ENCODE measurements around the gene LAIR1. TPM values are rescaled to one million over a fixed set of nuclear protein-coding genes. Genes with fewer than 3 reads are reported as not detected.
"Not testable (repeated sequence)": the region's sequence is repeated elsewhere in the genome, so short reads cannot be mapped to it uniquely, and the experiment has no call there.

Gene LAIR1
- polyA plus RNA-seq, 1 donor = 13.0 TPM

DNA sequence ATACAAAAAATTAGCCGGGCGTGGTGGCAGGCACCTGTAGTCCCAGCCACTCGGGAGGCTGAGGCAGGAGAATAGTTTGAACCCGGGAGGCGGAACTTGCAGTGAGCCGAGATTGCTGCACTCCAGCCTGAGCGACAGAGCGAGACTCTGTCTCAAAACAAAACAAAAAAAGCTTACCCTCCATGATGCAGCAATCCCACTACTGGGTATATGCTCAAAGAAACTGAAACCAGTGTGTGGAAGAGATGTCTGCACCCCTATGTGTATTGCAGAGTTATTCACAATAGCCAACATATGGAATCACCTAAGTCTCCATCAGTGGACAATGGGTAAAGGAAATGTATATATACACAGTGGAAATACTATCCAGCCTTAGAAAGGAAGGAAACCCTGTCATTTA lies 31.0 kb upstream of the LAIR1 start:
- no peak overlapping the region for H3K27ac ChIP-seq (ENCODE audit: low read length)
- H3K27me3 ChIP-seq (ENCODE audit: control insufficient read depth, insufficient read depth, low read length) = peaks cover 2% of the 10 kb centered on the region
- no peak for DNase-seq
- H3K4me3 ChIP-seq (ENCODE audit: low read length) = no peak overlapping the region
- H3K9me3 ChIP-seq (ENCODE audit: control insufficient read depth, low read depth, low read length) = no peaks in the 10 kb centered on the region
- no CpG with 5 or more reads among the region's 8 CpGs for WGBS (ENCODE audit: insufficient coverage, low lambda C conversion rate)
- no peaks in the 10 kb centered on the region for H3K36me3 ChIP-seq (ENCODE audit: control insufficient read depth, insufficient read depth, low read length)
- H3K4me1 ChIP-seq (ENCODE audit: control insufficient read depth, insufficient read depth, low read length) = no peaks in the 10 kb centered on the region

GRCh38 chr19:54393381-54393780 lies 28.6 kb upstream of the LAIR1 start:
- no CpG with 5 or more reads among the region's 16 CpGs for WGBS (ENCODE audit: insufficient coverage, low lambda C conversion rate)
- no peak for DNase-seq
- peaks cover 7% of the 10 kb centered on the region for H3K27me3 ChIP-seq (ENCODE audit: control insufficient read depth, insufficient read depth, low read length)
- no peak overlapping the region for H3K4me3 ChIP-seq (ENCODE audit: low read length)
- no peak overlapping the region for H3K27ac ChIP-seq (ENCODE audit: low read length)
- no peaks in the 10 kb centered on the region for H3K36me3 ChIP-seq (ENCODE audit: control insufficient read depth, insufficient read depth, low read length)
- no peaks in the 10 kb centered on the region for H3K4me1 ChIP-seq (ENCODE audit: control insufficient read depth, insufficient read depth, low read length)
- no peaks in the 10 kb centered on the region for H3K9me3 ChIP-seq (ENCODE audit: control insufficient read depth, low read depth, low read length)

- Histone ChIP-seq H3K4me3 (ENCODE audit: low read length) (no peak overlapping the region), H3K9me3 (ENCODE audit: control insufficient read depth, low read depth, low read length) (no peaks in the 10 kb centered on the region), H3K27ac (ENCODE audit: low read length) (no peak overlapping the region), H3K4me1 (ENCODE audit: control insufficient read depth, insufficient read depth, low read length) (no peaks in the 10 kb centered on the region), H3K27me3 (ENCODE audit: control insufficient read depth, insufficient read depth, low read length) (peaks cover 14% of the 10 kb centered on the region), H3K36me3 (ENCODE audit: control insufficient read depth, insufficient read depth, low read length) (no peaks in the 10 kb centered on the region)
- DNase-seq = no peak
- WGBS (ENCODE audit: insufficient coverage, low lambda C conversion rate) = no CpG with 5 or more reads among the region's 5 CpGs
These were observed 27.4 kb upstream of the LAIR1 start for GRCh38 chr19:54392105-54392504.

DNA sequence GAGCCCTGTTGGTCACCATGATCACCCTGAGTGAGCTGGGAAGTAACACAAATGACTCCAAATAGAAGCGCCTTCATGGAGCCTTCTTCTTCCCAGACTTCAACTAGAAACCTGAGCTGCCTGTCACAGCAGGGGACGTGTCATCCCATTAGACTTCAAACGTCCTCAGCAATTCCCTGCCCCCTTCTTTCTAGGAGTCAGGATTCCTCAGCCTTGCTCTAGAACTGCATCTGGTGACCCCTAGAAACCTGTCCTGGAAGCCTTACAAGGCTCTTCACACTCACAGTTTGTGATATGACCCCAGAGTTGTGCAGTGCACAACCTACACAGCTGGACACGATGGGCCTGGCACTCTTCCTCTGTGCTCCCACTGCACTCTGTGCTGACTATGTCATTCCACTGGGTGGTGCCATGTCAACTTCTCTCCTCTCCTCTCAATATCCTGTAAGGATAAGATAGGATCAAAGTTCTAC lies 26.9 kb upstream of the LAIR1 start:
- no peaks in the 10 kb centered on the region for H3K4me1 ChIP-seq (ENCODE audit: control insufficient read depth, insufficient read depth, low read length)
- no peak overlapping the region for H3K27ac ChIP-seq (ENCODE audit: low read length)
- DNase-seq = no peak
- no CpG with 5 or more reads among the region's 4 CpGs for WGBS (ENCODE audit: insufficient coverage, low lambda C conversion rate)
- no peaks in the 10 kb centered on the region for H3K36me3 ChIP-seq (ENCODE audit: control insufficient read depth, insufficient read depth, low read length)
- H3K4me3 ChIP-seq (ENCODE audit: low read length) = no peak overlapping the region
- peaks cover 14% of the 10 kb centered on the region for H3K27me3 ChIP-seq (ENCODE audit: control insufficient read depth, insufficient read depth, low read length)
- H3K9me3 ChIP-seq (ENCODE audit: control insufficient read depth, low read depth, low read length) = no peaks in the 10 kb centered on the region

DNA sequence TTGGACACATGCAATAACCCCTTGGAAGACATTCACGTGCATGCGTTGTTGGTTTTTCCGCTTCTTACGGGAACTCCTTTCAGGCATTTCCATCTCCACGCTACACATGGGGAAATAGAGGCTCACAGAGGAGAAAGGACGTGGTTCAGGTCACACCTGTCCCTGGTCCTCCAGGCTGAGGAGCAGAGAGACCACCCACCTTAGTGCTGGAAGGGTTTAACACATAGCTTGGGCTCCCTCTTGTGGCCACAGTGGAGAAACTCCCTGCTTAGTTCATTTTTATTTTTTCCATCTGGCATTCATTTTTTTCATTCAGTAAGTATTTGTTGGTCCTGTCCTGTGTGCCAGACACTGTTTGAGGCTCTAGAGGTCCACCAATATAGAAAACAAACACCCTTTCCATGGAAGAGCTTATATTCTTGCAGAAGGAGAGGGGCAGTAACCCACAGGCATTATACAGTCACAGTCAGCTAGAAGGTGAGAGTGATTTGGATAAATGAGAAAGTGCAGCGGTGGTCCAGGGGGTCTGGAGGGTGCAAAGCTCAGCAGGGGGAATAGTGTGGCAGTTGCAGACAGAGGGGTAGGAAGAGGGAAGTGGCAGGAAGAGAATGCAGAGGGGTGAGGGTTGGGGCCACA lies 26.3 kb upstream of the LAIR1 start:
- no peak overlapping the region for H3K4me3 ChIP-seq (ENCODE audit: low read length)
- H3K4me1 ChIP-seq (ENCODE audit: control insufficient read depth, insufficient read depth, low read length) = no peaks in the 10 kb centered on the region
- no peak overlapping the region for H3K27ac ChIP-seq (ENCODE audit: low read length)
- WGBS (ENCODE audit: insufficient coverage, low lambda C conversion rate) = 45% methylated on average over 5 of the region's 7 CpGs
- H3K9me3 ChIP-seq (ENCODE audit: control insufficient read depth, low read depth, low read length) = no peaks in the 10 kb centered on the region
- DNase-seq = peak; percentile 26 to 33
- no peaks in the 10 kb centered on the region for H3K36me3 ChIP-seq (ENCODE audit: control insufficient read depth, insufficient read depth, low read length)
- H3K27me3 ChIP-seq (ENCODE audit: control insufficient read depth, insufficient read depth, low read length) = peaks cover 14% of the 10 kb centered on the region

DNA sequence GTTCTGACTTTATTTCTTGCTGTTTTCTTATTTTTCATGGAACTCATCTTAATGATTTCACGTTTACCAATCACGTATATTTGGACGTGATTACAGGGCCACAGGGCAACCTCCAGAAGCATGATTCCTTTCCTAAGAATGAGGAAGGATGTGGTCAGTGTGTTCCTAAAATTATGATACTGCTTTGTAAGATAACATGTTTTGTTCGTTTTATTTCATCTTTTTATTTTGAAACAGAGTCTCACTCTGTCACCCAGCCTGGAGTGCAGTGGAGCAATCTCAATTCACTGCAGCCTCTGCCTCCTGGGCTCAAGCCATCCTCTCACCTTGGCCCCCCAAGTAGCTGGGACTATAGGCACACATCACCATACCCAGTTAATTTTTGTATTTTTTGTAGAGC lies 24.8 kb upstream of the LAIR1 start:
- DNase-seq = no peak
- 85% methylated on average over 3 of the region's 4 CpGs for WGBS (ENCODE audit: insufficient coverage, low lambda C conversion rate)
- Histone ChIP-seq H3K27ac (ENCODE audit: low read length) (no peak overlapping the region), H3K4me1 (ENCODE audit: control insufficient read depth, insufficient read depth, low read length) (no peaks in the 10 kb centered on the region), H3K27me3 (ENCODE audit: control insufficient read depth, insufficient read depth, low read length) (peaks cover 14% of the 10 kb centered on the region), H3K9me3 (ENCODE audit: control insufficient read depth, low read depth, low read length) (no peaks in the 10 kb centered on the region), H3K4me3 (ENCODE audit: low read length) (no peak overlapping the region), H3K36me3 (ENCODE audit: control insufficient read depth, insufficient read depth, low read length) (no peaks in the 10 kb centered on the region)

- H3K27me3 ChIP-seq (ENCODE audit: control insufficient read depth, insufficient read depth, low read length) = peaks cover 14% of the 10 kb centered on the region
- no peak for DNase-seq
- no CpG with 5 or more reads among the region's 9 CpGs for WGBS (ENCODE audit: insufficient coverage, low lambda C conversion rate)
- H3K4me1 ChIP-seq (ENCODE audit: control insufficient read depth, insufficient read depth, low read length) = no peaks in the 10 kb centered on the region
- H3K27ac ChIP-seq (ENCODE audit: low read length) = no peak overlapping the region
- H3K36me3 ChIP-seq (ENCODE audit: control insufficient read depth, insufficient read depth, low read length) = no peaks in the 10 kb centered on the region
- no peak overlapping the region for H3K4me3 ChIP-seq (ENCODE audit: low read length)
- H3K9me3 ChIP-seq (ENCODE audit: control insufficient read depth, low read depth, low read length) = no peaks in the 10 kb centered on the region
These were observed 24.0 kb upstream of the LAIR1 start for GRCh38 chr19:54388802-54389139.

GRCh38 chr19:54387991-54388801 lies 23.5 kb upstream of the LAIR1 start:
- WGBS (ENCODE audit: insufficient coverage, low lambda C conversion rate) = no CpG with 5 or more reads among the region's 36 CpGs
- H3K27ac ChIP-seq (ENCODE audit: low read length) = no peak overlapping the region

DNA sequence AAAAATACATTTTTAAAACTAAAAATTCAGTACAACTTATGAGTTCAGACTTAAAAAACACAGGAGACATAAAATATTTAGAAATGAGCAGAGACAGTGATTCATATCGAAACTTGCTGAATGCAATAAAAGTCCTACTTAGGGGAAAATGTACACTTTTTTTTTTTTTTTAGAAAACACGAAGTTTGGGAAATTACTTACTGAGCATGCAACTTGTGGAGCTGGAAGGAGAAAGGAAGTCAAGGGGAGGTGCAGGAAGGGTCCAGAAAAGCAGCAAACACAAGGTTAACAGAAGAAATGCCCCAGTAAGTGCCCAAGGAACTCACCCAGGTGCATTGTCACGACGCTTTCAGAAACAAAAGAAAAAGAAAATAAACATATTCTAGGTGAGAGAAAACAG lies 18.6 kb upstream of the LAIR1 start:
- Histone ChIP-seq H3K27me3 (ENCODE audit: control insufficient read depth, insufficient read depth, low read length) (peaks cover 6% of the 10 kb centered on the region), H3K4me3 (ENCODE audit: low read length) (no peak overlapping the region), H3K36me3 (ENCODE audit: control insufficient read depth, insufficient read depth, low read length) (no peaks in the 10 kb centered on the region), H3K27ac (ENCODE audit: low read length) (no peak overlapping the region), H3K9me3 (ENCODE audit: control insufficient read depth, low read depth, low read length) (no peaks in the 10 kb centered on the region), H3K4me1 (ENCODE audit: control insufficient read depth, insufficient read depth, low read length) (no peaks in the 10 kb centered on the region)
- WGBS (ENCODE audit: insufficient coverage, low lambda C conversion rate) = 83% methylated on average over 1 of the region's 4 CpGs
- no peak for DNase-seq

More at GRCh38 chr19:54387991-54388801, 23.5 kb upstream of the LAIR1 start:
- Histone ChIP-seq H3K9me3 (ENCODE audit: control insufficient read depth, low read depth, low read length) (no peaks in the 10 kb centered on the region), H3K4me1 (ENCODE audit: control insufficient read depth, insufficient read depth, low read length) (no peaks in the 10 kb centered on the region), H3K36me3 (ENCODE audit: control insufficient read depth, insufficient read depth, low read length) (no peaks in the 10 kb centered on the region), H3K4me3 (ENCODE audit: low read length) (no peak overlapping the region), H3K27me3 (ENCODE audit: control insufficient read depth, insufficient read depth, low read length) (peaks cover 14% of the 10 kb centered on the region)
- peak in 1 of 2 donors; percentile 11 for DNase-seq

DNA sequence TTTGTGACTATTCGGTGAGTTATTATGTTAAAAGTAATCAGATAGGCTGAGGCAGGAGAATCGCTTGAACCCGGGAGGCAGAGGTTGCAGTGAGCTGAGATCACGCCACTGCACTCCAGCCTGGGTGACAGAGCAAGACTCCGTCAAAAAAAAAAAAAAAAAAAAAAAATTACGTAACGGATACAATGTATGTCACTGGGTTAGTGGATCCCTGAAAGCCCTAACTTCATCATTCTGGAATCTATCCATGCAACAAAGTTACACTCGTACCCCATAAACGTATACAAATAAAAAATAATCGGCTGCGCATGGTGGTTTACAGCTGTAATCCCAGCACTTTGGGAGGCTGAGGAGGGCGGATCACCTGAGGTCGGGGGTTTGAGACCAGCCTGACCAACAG lies 17.3 kb upstream of the LAIR1 start:
- WGBS (ENCODE audit: insufficient coverage, low lambda C conversion rate) = no CpG with 5 or more reads among the region's 13 CpGs
- H3K9me3 ChIP-seq (ENCODE audit: control insufficient read depth, low read depth, low read length); H3K4me1 ChIP-seq (ENCODE audit: control insufficient read depth, insufficient read depth, low read length); H3K36me3 ChIP-seq (ENCODE audit: control insufficient read depth, insufficient read depth, low read length); DNase-seq; H3K4me3 ChIP-seq (ENCODE audit: low read length); H3K27me3 ChIP-seq (ENCODE audit: control insufficient read depth, insufficient read depth, low read length); H3K27ac ChIP-seq (ENCODE audit: low read length): not testable (repeated sequence)
